H1 (cell line): Measurements from ENCODE around the gene ICAM2. TPM values are rescaled to one million over a fixed set of nuclear protein-coding genes. Genes with fewer than 3 reads are reported as not detected.

Experiments used
- RAD21 ChIP-seq, 2 experiments: IDR thresholded peaks in 1 of 2; conservative IDR thresholded peaks in 1 of 2; 2 replicates each; pipeline ENCODE4 v1.6.1; 2011; ENCODE audit warnings: low read depth in 2 of 2, low read length in 2 of 2, improper control_type of control experiment in 1 of 2, inconsistent platforms in 1 of 2, mild to moderate bottlenecking in 1 of 2, moderate library complexity in 1 of 2
- RXRA ChIP-seq: IDR thresholded peaks from 2 replicates; pipeline ENCODE4 v1.6.1; 2011; ENCODE audit warnings: low read depth, mild to moderate bottlenecking, low read length, moderate library complexity; ENCODE audit not compliant: insufficient read depth
- SP4 ChIP-seq: IDR thresholded peaks from 2 replicates; pipeline ENCODE4 v1.6.1; 2012; ENCODE audit warnings: low read length, inconsistent platforms
- USF2 ChIP-seq: IDR thresholded peaks from 2 replicates; pipeline ENCODE4 v1.6.1; 2011; ENCODE audit warnings: low read length, improper control_type of control experiment
- polyA plus RNA-seq, 7 experiments: library from polyadenylated mRNA; depleted of rRNA in 3 of 7; stranded (reverse) in 5 of 7; unstranded in 2 of 7; fragments of >200 nt in 5 of 7; fragments of 200-250 nt in 2 of 7; gene quantifications; 1 replicate in 5 of 7; 2 replicates in 1 of 7; 4 replicates in 1 of 7; pipeline versions ENCODE4 v1.2.1 to v1.2.3, GENCODE V29; 2011 to 2013; ENCODE audit warnings: missing spikeins in 2 of 7, mixed read lengths in 2 of 7
- total RNA-seq: library from RNA; stranded (reverse); fragmentation: NEBNext Ultra II Directional; extraction: Animal tissue kit (Norgen Biotek cat#: 25700); gene quantifications from 2 replicates; pipeline ENCODE4 v1.2.1, GENCODE V29; 2021

ICAM2 gene
- total and polyA plus RNA-seq, 2 of the 8 experiments (the other 6 are each of a cell fraction or from before 2014, with no cell fraction given) = 0.45 to 0.63 TPM

GRCh38 chr17:64038331-64039105, 18.1 kb upstream of the ICAM2 start (continued):
- no peak for TF ChIP-seq RAD21 (IDR thresholded peaks at IDR 0.05 in 1 of 2, conservative IDR thresholded peaks at IDR 0.05 in 1 of 2; ENCODE audit: low read depth in 2 of 2, low read length in 2 of 2)
- TF ChIP-seq USF2 = no peak
- no peak for TF ChIP-seq RXRA
- TF ChIP-seq SP4 = no peak
